B cell (primary cell): Measurements from ENCODE around the gene MED15. TPM values are rescaled to one million over a fixed set of nuclear protein-coding genes. Genes with fewer than 3 reads are reported as not detected.

Experiments used
- ATAC-seq: fragments of 200-7000 bp; cut with Tn5 transposase; one replicate; pipeline ENCODE4 v1.10.0; 2021; ENCODE audit warnings: low read depth, mild to moderate bottlenecking, moderate number of reproducible peaks, moderate library complexity
- CTCF ChIA-PET: fragments of 350-600 bp; sonication (Branson Sonifier 250); formaldehyde crosslinking; loops from one replicate; lab custom pipeline; 2021; ENCODE audit warnings: antibody characterized with exemption, inconsistent platforms; lab: Charles Lee
- POLR2A ChIA-PET: fragments of 350-600 bp; sonication (Branson Sonifier 250); formaldehyde crosslinking; loops from one replicate; lab custom pipeline; 2021; ENCODE audit warnings: antibody characterized with exemption; lab: Charles Lee
- DNase-seq: peaks from one replicate; pipeline ENCODE4 v3.0.0; 2013
- H2AFZ ChIP-seq: 2 replicates; pipeline ENCODE4 v1.6.1; 2012; ENCODE audit warnings: mild to moderate bottlenecking, low read depth, low read length; ENCODE audit not compliant: insufficient read depth, poor library complexity, severe bottlenecking
- H3K27ac ChIP-seq, 2 donors: 1 replicate in 1 of 2; 2 replicates in 1 of 2; pipeline ENCODE4 v1.5.1; 2012 to 2013; ENCODE audit warnings: low read length in 2 of 2, mild to moderate bottlenecking in 2 of 2, moderate library complexity in 1 of 2
- H3K27me3 ChIP-seq, 4 experiments: fragments of 200-600 bp in 1 of 4; sonication (generic) in 1 of 4; replicated peaks in 1 of 4; 1 replicate in 2 of 4; 2 replicates in 2 of 4; pipeline versions ENCODE4 v1.6.1 to v1.7.0; 2013 to 2016; ENCODE audit warnings: low read length in 3 of 4, mild to moderate bottlenecking in 2 of 4, mixed read lengths in 1 of 4, moderate library complexity in 1 of 4; ENCODE audit not compliant: insufficient read depth in 4 of 4, control insufficient read depth in 3 of 4; ENCODE audit errors: control extremely low read depth in 1 of 4
- H3K36me3 ChIP-seq, 2 experiments: replicated peaks in 1 of 2; 1 replicate in 1 of 2; 2 replicates in 1 of 2; pipeline versions ENCODE4 v1.6.1 to v1.7.1; 2013; ENCODE audit warnings: low read length in 1 of 2; ENCODE audit not compliant: insufficient read depth in 2 of 2, control insufficient read depth in 1 of 2; ENCODE audit errors: control extremely low read depth in 1 of 2, extremely low read depth in 1 of 2
- H3K4me1 ChIP-seq, 2 donors: fragments of 200-600 bp in 1 of 2; sonication (generic) in 1 of 2; 1 replicate in 1 of 2; 2 replicates in 1 of 2; pipeline versions ENCODE4 v1.5.1 to v1.6.1; 2013 to 2017; ENCODE audit warnings: low read length in 2 of 2; ENCODE audit not compliant: control insufficient read depth in 2 of 2, insufficient read depth in 2 of 2
- H3K4me2 ChIP-seq: replicated peaks from 2 replicates; pipeline ENCODE3; 2012; ENCODE audit warnings: mild to moderate bottlenecking, low read depth, low read length; ENCODE audit not compliant: poor library complexity, severe bottlenecking
- H3K4me3 ChIP-seq, 5 experiments: fragments of 200-600 bp in 1 of 5; sonication (generic) in 1 of 5; 1 replicate in 3 of 5; 2 replicates in 2 of 5; pipeline versions ENCODE4 v1.5.1 to v1.7.0; 2011 to 2016; ENCODE audit warnings: low read length in 4 of 5, mild to moderate bottlenecking in 4 of 5, low read depth in 2 of 5, control low read depth in 1 of 5, moderate library complexity in 1 of 5; ENCODE audit not compliant: insufficient read depth in 1 of 5; ENCODE audit errors: control extremely low read depth in 1 of 5, extremely low read depth in 1 of 5
- H3K79me2 ChIP-seq: fragments of 200-600 bp; sonication (generic); one replicate; pipeline ENCODE4 v1.6.0; 2016; ENCODE audit warnings: low read length; ENCODE audit not compliant: control insufficient read depth, insufficient read depth
- H3K9ac ChIP-seq: fragments of 200-600 bp; sonication (generic); 2 replicates; pipeline ENCODE4 v1.6.1; 2017; ENCODE audit warnings: mild to moderate bottlenecking, low read length, moderate library complexity
- H3K9me3 ChIP-seq, 3 donors: one replicate each; pipeline versions ENCODE4 v1.6.1 to v1.7.1; 2013; ENCODE audit warnings: low read length in 2 of 3; ENCODE audit not compliant: control insufficient read depth in 2 of 3, insufficient read depth in 1 of 3; ENCODE audit errors: control extremely low read depth in 1 of 3
- H4K20me1 ChIP-seq: 2 replicates; pipeline ENCODE4 v1.6.0; 2012; ENCODE audit warnings: mild to moderate bottlenecking, low read length; ENCODE audit not compliant: insufficient read depth, control insufficient read depth, poor library complexity, severe bottlenecking
- H3K27ac Mint-ChIP-seq: one replicate; pipeline ENCODE4 v1.8.0; 2021; ENCODE audit warnings: mixed read lengths
- H3K27me3 Mint-ChIP-seq: one replicate; pipeline ENCODE4 v1.8.0; 2021; ENCODE audit warnings: mixed read lengths
- H3K4me1 Mint-ChIP-seq: one replicate; pipeline ENCODE4 v1.8.0; 2021; ENCODE audit warnings: mixed read lengths
- H3K4me3 Mint-ChIP-seq: one replicate; pipeline ENCODE4 v1.8.0; 2021; ENCODE audit warnings: mixed read lengths
- H3K9me3 Mint-ChIP-seq: one replicate; pipeline ENCODE4 v1.8.0; 2022; ENCODE audit warnings: mixed read lengths; ENCODE audit not compliant: insufficient read depth
- EZH2 ChIP-seq: IDR thresholded peaks from 2 replicates; pipeline ENCODE4 v1.6.1; 2012; ENCODE audit warnings: borderline replicate concordance, low read depth, mild to moderate bottlenecking, moderate library complexity, low read length; ENCODE audit not compliant: insufficient read depth, poor library complexity, severe bottlenecking
- WGBS: methylation state at CpG from one replicate; pipeline ENCODE4 v1.1.5; 2013; ENCODE audit warnings: missing lambda C conversion rate; ENCODE audit not compliant: insufficient coverage; 5-methylcytosine and 5-hydroxymethylcytosine counted together
- intact Hi-C: fragments of 100-400 bp; cut with micrococcal nuclease; formaldehyde crosslinking; loops from one replicate; pipeline ENCODE4 v1.10.0; 2022
- polyA plus RNA-seq: library from polyadenylated mRNA; depleted of rRNA; stranded (reverse); fragments of >200 nt; gene quantifications from 2 replicates; pipeline ENCODE4 v1.2.3, GENCODE V29; 2012
- total RNA-seq, 2 donors: library from RNA; stranded (reverse); fragments of 120-200 nt in 1 of 2; gene quantifications; 1 replicate in 1 of 2; 2 replicates in 1 of 2; pipeline versions ENCODE4 v1.2.3 to v1.2.4, GENCODE V29; 2013 to 2022
- TF ChIP-seq, protein P1 (sequence below): fragments of 200-600 bp; IDR thresholded peaks from one replicate; pipeline ENCODE4 v1.8.0; 2022; ENCODE audit warnings: antibody characterized with exemption, mild to moderate bottlenecking

MED15 gene
- total and polyA plus RNA-seq, 2 donors (not counting 1 experiment from before 2014, with no cell fraction given) = 109 to 134 TPM

DNA sequence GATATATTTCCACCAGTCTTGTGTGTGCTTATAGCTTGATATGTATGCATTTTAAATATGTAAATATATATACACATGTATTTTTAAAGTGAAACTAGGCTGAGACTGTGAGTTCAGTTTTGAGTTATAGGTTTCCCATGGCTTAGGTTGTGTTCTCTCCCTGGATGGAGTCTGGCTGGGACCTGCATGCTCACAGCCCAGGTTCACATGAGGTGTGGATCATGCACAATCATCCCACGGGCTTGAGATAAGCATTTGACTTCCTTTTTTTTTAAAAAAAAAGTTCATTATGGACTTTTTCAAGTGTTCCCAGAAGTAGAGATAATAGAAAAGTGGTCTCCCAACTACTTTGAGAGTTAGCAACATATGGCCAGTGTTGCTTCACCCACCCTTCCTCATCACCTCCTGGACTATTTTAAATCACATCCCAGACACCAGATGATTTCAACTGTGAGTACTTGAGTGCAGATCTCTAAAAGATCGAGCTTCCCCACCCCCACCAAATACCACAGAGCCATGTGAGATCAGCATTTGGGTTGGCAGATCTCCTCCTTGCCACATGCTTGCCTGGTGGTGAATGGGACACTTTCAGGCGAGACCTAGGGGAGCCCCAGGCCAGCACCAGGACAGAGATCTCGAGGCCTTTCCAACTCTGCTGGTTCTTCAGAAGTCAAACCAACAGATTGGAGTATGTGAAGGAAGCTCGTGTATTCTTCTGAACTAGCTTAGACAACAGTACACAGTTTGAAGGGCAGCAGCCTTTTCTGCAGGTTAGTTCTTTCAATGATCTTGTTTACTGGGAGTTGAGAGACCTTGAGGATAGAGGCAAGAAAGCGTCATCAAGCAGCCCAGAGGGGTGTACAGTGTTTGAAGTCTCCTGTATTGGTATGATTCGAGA lies 15.9 kb downstream of the MED15 start:
- H3K9ac ChIP-seq = no peak overlapping the region
- no peak overlapping the region for H3K4me3 ChIP-seq
- peaks cover 3 to 20% of the 10 kb centered on the region in 2 donors for H3K4me1 ChIP-seq

More for the DNA sequence above, 15.9 kb downstream of the MED15 start:
- Mint-ChIP-seq H3K4me1 (peaks cover 32% of the 10 kb centered on the region), H3K9me3 (no peaks in the 10 kb centered on the region), H3K4me3 (no peak overlapping the region), H3K27me3 (no peaks in the 10 kb centered on the region), H3K27ac (peak overlapping the region; percentile 8)
- H3K4me2 ChIP-seq = no peak overlapping the region
- H2AFZ ChIP-seq = no peak overlapping the region
- ATAC-seq = no peak
- peak overlapping the region in 1 of 2 donors; percentile 13 for H3K27ac ChIP-seq
- peaks cover 95% of the 10 kb centered on the region for H4K20me1 ChIP-seq
- POLR2A ChIA-PET = no interaction called here
- H3K27me3 ChIP-seq = no peaks in the 10 kb centered on the region
- intact Hi-C loops = no loop called here
- peaks cover 6 to 48% of the 10 kb centered on the region in 2 experiments for H3K36me3 ChIP-seq
- WGBS = 63% methylated on average over 4 of the region's 7 CpGs
- H3K79me2 ChIP-seq = peaks cover 99% of the 10 kb centered on the region
- no peaks in the 10 kb centered on the region for H3K9me3 ChIP-seq
- no peak for DNase-seq
- CTCF ChIA-PET = interaction anchor here (1.6 to 1.9 kb wide), 2 partner anchors 41 to 67 kb away, joined by 4 to 5 read pairs; no protein-coding TSS in a partner anchor
- TF ChIP-seq, protein P1, sequence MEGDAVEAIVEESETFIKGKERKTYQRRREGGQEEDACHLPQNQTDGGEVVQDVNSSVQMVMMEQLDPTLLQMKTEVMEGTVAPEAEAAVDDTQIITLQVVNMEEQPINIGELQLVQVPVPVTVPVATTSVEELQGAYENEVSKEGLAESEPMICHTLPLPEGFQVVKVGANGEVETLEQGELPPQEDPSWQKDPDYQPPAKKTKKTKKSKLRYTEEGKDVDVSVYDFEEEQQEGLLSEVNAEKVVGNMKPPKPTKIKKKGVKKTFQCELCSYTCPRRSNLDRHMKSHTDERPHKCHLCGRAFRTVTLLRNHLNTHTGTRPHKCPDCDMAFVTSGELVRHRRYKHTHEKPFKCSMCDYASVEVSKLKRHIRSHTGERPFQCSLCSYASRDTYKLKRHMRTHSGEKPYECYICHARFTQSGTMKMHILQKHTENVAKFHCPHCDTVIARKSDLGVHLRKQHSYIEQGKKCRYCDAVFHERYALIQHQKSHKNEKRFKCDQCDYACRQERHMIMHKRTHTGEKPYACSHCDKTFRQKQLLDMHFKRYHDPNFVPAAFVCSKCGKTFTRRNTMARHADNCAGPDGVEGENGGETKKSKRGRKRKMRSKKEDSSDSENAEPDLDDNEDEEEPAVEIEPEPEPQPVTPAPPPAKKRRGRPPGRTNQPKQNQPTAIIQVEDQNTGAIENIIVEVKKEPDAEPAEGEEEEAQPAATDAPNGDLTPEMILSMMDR = no peak
- no peak for TF ChIP-seq EZH2
